Vagina (tissue), 2 donors: ENCODE data around the gene LIAS. TPM values are rescaled to one million over a fixed set of nuclear protein-coding genes. Genes with fewer than 3 reads are reported as not detected.

Experiments
- DNase-seq, 2 donors: peaks; one replicate each; pipeline ENCODE4 v3.0.0-alpha.2; 2017; ENCODE audit errors: extremely low spot score in 2 of 2
- H3K27ac ChIP-seq: fragments of 200-600 bp; sonication (generic); one replicate; pipeline ENCODE4 v1.5.1; 2019
- H3K27me3 ChIP-seq: fragments of 200-600 bp; sonication (generic); one replicate; pipeline ENCODE4 v1.5.1; 2019
- H3K36me3 ChIP-seq, 2 donors: fragments of 200-600 bp; sonication (generic); one replicate each; pipeline ENCODE4 v1.5.1; 2017 to 2019
- H3K4me1 ChIP-seq: fragments of 200-600 bp; sonication (generic); one replicate; pipeline ENCODE4 v1.5.1; 2019
- H3K4me3 ChIP-seq, 2 donors: fragments of 200-600 bp; sonication (generic); 1 replicate in 1 of 2; 2 replicates in 1 of 2; pipeline ENCODE4 v1.5.1; 2016 to 2019
- H3K9me3 ChIP-seq: fragments of 200-600 bp; sonication (generic); one replicate; pipeline ENCODE4 v1.5.1; 2019
- POLR2A ChIP-seq, 2 donors: fragments of 450-650 bp; IDR thresholded peaks; one replicate each; pipeline ENCODE4 v1.6.1; 2017; ENCODE audit warnings: antibody characterized with exemption in 2 of 2, mild to moderate bottlenecking in 2 of 2, moderate library complexity in 2 of 2
- POLR2AphosphoS5 ChIP-seq, 2 donors: sonication (generic); formaldehyde crosslinking; IDR thresholded peaks; one replicate each; pipeline ENCODE4 v1.9.0; 2017; ENCODE audit warnings: antibody characterized with exemption in 2 of 2, mild to moderate bottlenecking in 2 of 2, low read depth in 1 of 2; ENCODE audit not compliant: insufficient read depth in 1 of 2
- intact Hi-C: fragments of 100-400 bp; cut with DNase I; formaldehyde crosslinking; loops from one replicate; pipeline ENCODE4 v1.15.1; 2023
- total RNA-seq: library from RNA; depleted of rRNA; stranded (reverse); fragments of >200 nt; gene quantifications from one replicate; pipeline ENCODE4 v1.2.3, GENCODE V29; 2016
- TF ChIP-seq, protein P1 (sequence below), 3 experiments: fragments of 450-650 bp in 2 of 3; fragments of 200-600 bp in 1 of 3; sonication (generic) in 1 of 3; IDR thresholded peaks; one replicate each; pipeline ENCODE4 v1.5.1; 2017 to 2019; ENCODE audit warnings: antibody characterized with exemption in 3 of 3, mild to moderate bottlenecking in 2 of 3, moderate library complexity in 2 of 3

LIAS gene
- total RNA-seq, 1 donor from 2014 or later = 10.1 TPM

DNA sequence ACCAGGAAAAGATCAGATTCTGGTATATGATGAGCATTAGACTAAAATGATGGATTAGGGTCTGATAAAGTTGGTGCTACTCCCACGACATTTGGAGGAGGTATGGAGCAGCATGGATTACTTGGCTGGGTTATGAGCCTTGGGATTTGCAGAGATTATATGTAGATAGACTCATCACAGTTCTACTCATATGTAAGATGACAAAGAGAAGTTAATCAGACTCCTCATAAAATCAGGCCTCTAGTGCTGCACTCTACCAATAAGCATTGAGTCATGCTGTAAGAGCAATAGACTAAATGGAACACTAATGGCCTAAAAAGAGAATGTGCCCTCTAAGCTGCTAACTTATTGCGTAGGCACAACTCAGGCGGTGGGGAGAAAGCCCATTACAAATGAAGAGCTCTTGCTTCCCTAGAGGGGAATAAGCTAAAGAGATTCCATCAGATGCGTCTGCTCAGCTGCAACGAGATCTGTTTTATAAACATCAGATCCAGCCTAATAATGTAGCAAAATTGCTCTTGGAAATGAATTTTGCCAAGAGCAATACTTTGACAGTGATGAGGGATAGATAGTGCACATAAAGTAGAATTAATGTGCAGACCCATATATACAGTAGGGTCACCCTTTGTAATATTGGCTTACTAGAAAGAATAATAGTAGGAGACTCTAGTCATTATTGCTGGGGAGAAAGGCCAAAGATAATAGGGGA is 17.5 kb downstream of the LIAS start:
- H3K4me1 ChIP-seq = no peaks in the 10 kb centered on the region
- no peaks in the 10 kb centered on the region for H3K9me3 ChIP-seq
- intact Hi-C loops = loop anchor here (10.0 kb wide), 1 partner anchor 388 kb away; no protein-coding TSS in a partner anchor
- H3K36me3 ChIP-seq = peaks cover 0 to 8% of the 10 kb centered on the region in 2 donors
- no peak for DNase-seq
- no peak overlapping the region for H3K27ac ChIP-seq
- H3K27me3 ChIP-seq = no peaks in the 10 kb centered on the region
- TF ChIP-seq POLR2A (IDR thresholded peaks at IDR 0.05) (no peak), POLR2AphosphoS5 (IDR thresholded peaks at IDR 0.05; ENCODE audit: insufficient read depth in 1 of 2, low read depth in 1 of 2) (no peak)
- TF ChIP-seq, protein P1, sequence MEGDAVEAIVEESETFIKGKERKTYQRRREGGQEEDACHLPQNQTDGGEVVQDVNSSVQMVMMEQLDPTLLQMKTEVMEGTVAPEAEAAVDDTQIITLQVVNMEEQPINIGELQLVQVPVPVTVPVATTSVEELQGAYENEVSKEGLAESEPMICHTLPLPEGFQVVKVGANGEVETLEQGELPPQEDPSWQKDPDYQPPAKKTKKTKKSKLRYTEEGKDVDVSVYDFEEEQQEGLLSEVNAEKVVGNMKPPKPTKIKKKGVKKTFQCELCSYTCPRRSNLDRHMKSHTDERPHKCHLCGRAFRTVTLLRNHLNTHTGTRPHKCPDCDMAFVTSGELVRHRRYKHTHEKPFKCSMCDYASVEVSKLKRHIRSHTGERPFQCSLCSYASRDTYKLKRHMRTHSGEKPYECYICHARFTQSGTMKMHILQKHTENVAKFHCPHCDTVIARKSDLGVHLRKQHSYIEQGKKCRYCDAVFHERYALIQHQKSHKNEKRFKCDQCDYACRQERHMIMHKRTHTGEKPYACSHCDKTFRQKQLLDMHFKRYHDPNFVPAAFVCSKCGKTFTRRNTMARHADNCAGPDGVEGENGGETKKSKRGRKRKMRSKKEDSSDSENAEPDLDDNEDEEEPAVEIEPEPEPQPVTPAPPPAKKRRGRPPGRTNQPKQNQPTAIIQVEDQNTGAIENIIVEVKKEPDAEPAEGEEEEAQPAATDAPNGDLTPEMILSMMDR (IDR thresholded peaks at IDR 0.05) = no peak
- no peak overlapping the region for H3K4me3 ChIP-seq

DNA sequence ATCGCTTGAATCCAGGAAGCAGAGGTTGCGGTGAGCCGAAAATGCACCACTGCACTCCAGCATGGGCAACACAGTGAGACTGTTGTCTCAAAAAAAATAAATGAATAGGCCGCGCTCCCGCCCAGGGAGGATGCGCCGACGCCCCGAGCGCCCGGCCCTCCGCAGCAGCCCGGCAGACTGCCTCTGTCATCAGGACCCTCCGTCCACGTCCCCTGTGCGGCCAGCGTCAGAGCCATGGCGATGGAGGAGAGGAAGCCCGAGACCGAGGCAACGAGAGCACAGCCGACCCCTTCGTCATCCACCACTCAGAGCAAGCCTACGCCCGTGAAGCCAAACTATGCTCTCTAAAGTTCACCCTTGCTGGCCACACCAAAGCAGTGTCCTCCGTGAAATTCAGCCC is 21.4 kb downstream of the LIAS start:
- no peak overlapping the region for H3K4me3 ChIP-seq
- intact Hi-C loops = no loop called here
- H3K9me3 ChIP-seq = no peaks in the 10 kb centered on the region
- no peaks in the 10 kb centered on the region for H3K27me3 ChIP-seq
- no peaks in the 10 kb centered on the region for H3K4me1 ChIP-seq
- TF ChIP-seq, protein P1 (IDR thresholded peaks at IDR 0.05) = no peak
- TF ChIP-seq POLR2A (IDR thresholded peaks at IDR 0.05) (no peak), POLR2AphosphoS5 (IDR thresholded peaks at IDR 0.05; ENCODE audit: insufficient read depth in 1 of 2, low read depth in 1 of 2) (no peak)
- H3K27ac ChIP-seq = no peak overlapping the region
- peaks cover 0 to 8% of the 10 kb centered on the region in 2 donors for H3K36me3 ChIP-seq
- no peak for DNase-seq

DNA sequence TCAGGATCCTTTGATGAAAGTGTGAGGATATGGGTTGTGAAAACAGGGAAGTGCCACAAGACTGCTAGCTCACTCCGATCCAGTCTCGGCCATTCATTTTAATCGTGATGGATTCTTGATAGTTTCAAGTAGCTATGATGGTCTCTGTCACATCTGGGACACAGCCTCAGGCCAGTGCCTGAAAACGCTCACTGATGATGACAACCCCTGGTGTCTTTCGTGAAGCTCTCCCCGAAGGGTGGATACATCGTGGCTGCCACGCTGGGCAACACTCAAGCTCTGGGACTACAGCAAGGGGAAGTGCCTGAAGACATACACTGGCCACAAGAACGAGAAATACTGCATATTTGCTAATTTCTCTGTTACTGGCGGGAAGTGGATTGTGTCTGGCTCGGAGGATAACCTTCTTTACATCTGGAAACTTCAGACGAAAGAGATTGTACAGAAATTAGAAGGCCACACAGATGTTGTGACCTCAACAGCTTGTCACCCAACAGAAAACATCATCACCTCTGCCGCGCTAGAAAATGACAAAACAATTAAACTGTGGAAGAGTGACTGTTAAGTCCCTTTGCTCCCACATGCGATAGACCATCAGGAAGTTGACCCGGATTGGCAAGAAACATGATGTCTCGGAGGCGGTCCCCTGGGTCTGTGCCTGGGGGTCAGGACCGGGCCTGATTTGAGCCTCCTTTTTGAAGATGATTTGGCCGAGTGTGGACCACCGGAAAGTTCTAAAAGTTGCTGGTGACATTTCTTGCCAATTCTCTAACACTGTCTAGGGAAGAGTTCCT is 22.2 kb downstream of the LIAS start:
- no peak for DNase-seq
- H3K4me3 ChIP-seq = no peak overlapping the region
- H3K27me3 ChIP-seq = no peaks in the 10 kb centered on the region
- H3K4me1 ChIP-seq = no peaks in the 10 kb centered on the region
- H3K27ac ChIP-seq = no peak overlapping the region
- intact Hi-C loops = no loop called here
- no peaks in the 10 kb centered on the region for H3K9me3 ChIP-seq
- no peak for TF ChIP-seq POLR2A (IDR thresholded peaks at IDR 0.05)
- TF ChIP-seq, protein P1 (IDR thresholded peaks at IDR 0.05) = no peak
- no peak for TF ChIP-seq POLR2AphosphoS5 (IDR thresholded peaks at IDR 0.05; ENCODE audit: insufficient read depth in 1 of 2, low read depth in 1 of 2)
- H3K36me3 ChIP-seq = peaks cover 0 to 8% of the 10 kb centered on the region in 2 donors

DNA sequence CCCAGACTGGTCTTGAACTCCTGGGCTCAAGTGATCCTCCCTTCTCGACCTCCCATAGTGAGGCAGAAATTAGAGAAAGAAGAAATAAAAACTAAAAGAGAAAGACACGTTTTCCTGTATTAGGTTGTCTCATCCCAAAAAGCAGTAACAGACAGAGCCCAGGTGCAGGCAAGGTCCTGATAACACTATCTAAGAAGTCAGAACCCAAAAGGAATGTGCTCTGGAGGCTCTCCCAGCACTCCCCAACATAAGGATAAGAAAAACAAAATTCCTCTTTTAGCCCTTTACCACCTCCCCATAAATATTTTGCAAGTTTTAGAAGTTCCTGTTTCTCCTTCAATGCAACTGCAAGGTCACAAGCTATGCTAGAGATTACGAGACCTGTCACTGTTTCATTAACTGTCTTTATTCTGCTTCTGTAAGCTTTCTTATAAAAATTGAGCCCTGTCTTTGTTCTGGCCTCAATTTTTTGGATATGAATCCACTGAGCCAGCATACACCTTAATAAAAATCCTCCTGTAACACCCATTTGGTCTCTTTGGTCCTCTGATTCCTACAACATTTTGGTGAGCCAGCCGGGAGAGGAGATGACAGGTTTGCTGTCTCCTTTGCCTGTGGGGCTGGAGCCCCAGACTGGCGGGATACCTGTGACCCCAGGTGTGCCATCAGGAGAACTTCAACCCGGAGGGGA is 25.9 kb downstream of the LIAS start:
- H3K27ac ChIP-seq = no peak overlapping the region
- H3K9me3 ChIP-seq = no peaks in the 10 kb centered on the region
- intact Hi-C loops = no loop called here
- DNase-seq = no peak
- no peaks in the 10 kb centered on the region for H3K36me3 ChIP-seq
- no peaks in the 10 kb centered on the region for H3K27me3 ChIP-seq
- TF ChIP-seq POLR2A (IDR thresholded peaks at IDR 0.05) (no peak), POLR2AphosphoS5 (IDR thresholded peaks at IDR 0.05; ENCODE audit: insufficient read depth in 1 of 2, low read depth in 1 of 2) (no peak)
- TF ChIP-seq, protein P1 (IDR thresholded peaks at IDR 0.05) = no peak
- no peak overlapping the region for H3K4me3 ChIP-seq
- H3K4me1 ChIP-seq = no peaks in the 10 kb centered on the region
